BLaER1 treated with 17β-estradiol and CSF1 and Interleukin-3, amounts not matched to agents 10 nM and 100 nM (cell line): ENCODE data around the gene BSN.

Experiments used
- H3K27ac ChIP-seq, 11 experiments: shearing (Covaris generic); formaldehyde crosslinking; 2 replicates each; pipeline ENCODE4 v1.8.1; 2022
- H3K27me3 ChIP-seq, 11 experiments: shearing (Covaris generic); formaldehyde crosslinking; 2 replicates each; pipeline ENCODE4 v1.8.1; 2022
- H3K36me3 ChIP-seq, 11 experiments: shearing (Covaris generic); formaldehyde crosslinking; 2 replicates each; pipeline ENCODE4 v1.8.1; 2022
- H3K4me1 ChIP-seq, 10 experiments: shearing (Covaris generic); formaldehyde crosslinking; 2 replicates each; pipeline ENCODE4 v1.8.1; 2022
- H3K4me2 ChIP-seq, 11 experiments: shearing (Covaris generic); formaldehyde crosslinking; 2 replicates each; pipeline ENCODE4 v1.8.1; 2022
- H3K4me3 ChIP-seq, 10 experiments: shearing (Covaris generic); formaldehyde crosslinking; 2 replicates each; pipeline ENCODE4 v1.8.1; 2022
- H3K9ac ChIP-seq, 11 experiments: shearing (Covaris generic); formaldehyde crosslinking; 2 replicates each; pipeline ENCODE4 v1.8.1; 2022
- H3K9me3 ChIP-seq, 11 experiments: shearing (Covaris generic); formaldehyde crosslinking; replicated peaks in 1 of 11; 2 replicates each; pipeline ENCODE4 v1.8.1; 2022
- H4K20me1 ChIP-seq, 11 experiments: shearing (Covaris generic); formaldehyde crosslinking; 2 replicates each; pipeline ENCODE4 v1.8.1; 2022
- Cebpa-rat ChIP-seq, 11 experiments: shearing (Covaris generic); IDR thresholded peaks; 2 replicates each; pipeline ENCODE4 v1.8.1; 2022

BSN gene

GRCh38 chr3:49673121-49673714 lies 118.9 kb downstream of the BSN start:
- peak overlapping the region; percentile 65 to 96 (median 87) for H3K9ac ChIP-seq
- no peak for TF ChIP-seq Cebpa-rat (IDR thresholded peaks at IDR 0.05)

GRCh38 chr3:49673715-49674496 lies 119.6 kb downstream of the BSN start, which contains the start of gene APEH:
Gene APEH (plus strand): TSS chr3:49674351. CDS start chr3:49674402, 51 bp downstream.
- H4K20me1 ChIP-seq = peaks cover 0 to 67% (median 24%) of the 10 kb centered on the region in 11 experiments; a peak in 16 of 22 replicates
- peaks cover 27 to 60% (median 40%) of the 10 kb centered on the region in 10 experiments for H3K4me1 ChIP-seq
- H3K9ac ChIP-seq = peak within 1 kb of the TSS; percentile 80 to 96 (median 87)

More at GRCh38 chr3:49673121-49673714, 118.9 kb downstream of the BSN start:
- H3K4me3 ChIP-seq = peak overlapping the region; percentile 78 to 97 (median 84)
- H3K27ac ChIP-seq = peak overlapping the region; percentile 87 to 97 (median 93)
- H3K4me2 ChIP-seq = peak overlapping the region; percentile 90 to 99 (median 96)
- peaks cover 27 to 65% (median 41%) of the 10 kb centered on the region in 10 experiments for H3K4me1 ChIP-seq
- H3K9me3 ChIP-seq = 0 out of 22 replicates have a peak, but pooled peaks cover 0 to 4% (median 0%) of the 10 kb centered on the region in 11 experiments
- H4K20me1 ChIP-seq = peaks cover 0 to 62% (median 24%) of the 10 kb centered on the region in 11 experiments; a peak in 16 of 22 replicates
- H3K36me3 ChIP-seq = peaks cover 25 to 30% (median 27%) of the 10 kb centered on the region in 11 experiments
- H3K27me3 ChIP-seq = no peaks in the 10 kb centered on the region

GRCh38 chr3:49674497-49674983 lies 120.3 kb downstream of the BSN start:
- H3K27ac ChIP-seq = peak overlapping the region; percentile 87 to 97 (median 93)
- peak overlapping the region; percentile 78 to 97 (median 84) for H3K4me3 ChIP-seq
- peak overlapping the region; percentile 90 to 99 (median 96) for H3K4me2 ChIP-seq
- H3K9me3 ChIP-seq = 0 out of 22 replicates have a peak, but pooled peaks cover 0 to 4% (median 0%) of the 10 kb centered on the region in 11 experiments
- peaks cover 27 to 53% (median 38%) of the 10 kb centered on the region in 10 experiments for H3K4me1 ChIP-seq
- H3K9ac ChIP-seq = peak overlapping the region; percentile 80 to 96 (median 87)
- H3K27me3 ChIP-seq = no peaks in the 10 kb centered on the region
- peaks cover 0 to 67% (median 24%) of the 10 kb centered on the region in 11 experiments; a peak in 15 of 22 replicates for H4K20me1 ChIP-seq
- peaks cover 38 to 43% (median 41%) of the 10 kb centered on the region in 11 experiments for H3K36me3 ChIP-seq
- TF ChIP-seq Cebpa-rat (IDR thresholded peaks at IDR 0.05) = no peak

More at GRCh38 chr3:49673715-49674496, 119.6 kb downstream of the BSN start, which contains the start of gene APEH:
- TF ChIP-seq Cebpa-rat (IDR thresholded peaks at IDR 0.05) = no peak
- H3K4me3 ChIP-seq = peak within 1 kb of the TSS; percentile 78 to 97 (median 84)
- peak within 1 kb of the TSS; percentile 90 to 99 (median 96) for H3K4me2 ChIP-seq
- H3K27ac ChIP-seq = peak within 1 kb of the TSS; percentile 87 to 97 (median 93)
- no peaks in the 10 kb centered on the region for H3K27me3 ChIP-seq
- 0 out of 22 replicates have a peak, but pooled peaks cover 0 to 4% (median 0%) of the 10 kb centered on the region in 11 experiments for H3K9me3 ChIP-seq
- H3K36me3 ChIP-seq = peaks cover 32 to 37% (median 34%) of the 10 kb centered on the region in 11 experiments

GRCh38 chr3:49675912-49676311 lies 121.6 kb downstream of the BSN start:
- H3K27ac ChIP-seq = no peak overlapping the region; a peak in 2 of 22 replicates
- peaks cover 27 to 48% (median 38%) of the 10 kb centered on the region in 10 experiments for H3K4me1 ChIP-seq
- no peaks in the 10 kb centered on the region for H3K27me3 ChIP-seq
- 0 out of 22 replicates have a peak, but pooled peaks cover 0 to 4% (median 0%) of the 10 kb centered on the region in 11 experiments for H3K9me3 ChIP-seq
- peaks cover 0 to 70% (median 28%) of the 10 kb centered on the region in 11 experiments; a peak in 15 of 22 replicates for H4K20me1 ChIP-seq
- TF ChIP-seq Cebpa-rat (IDR thresholded peaks at IDR 0.05) = no peak
- peak overlapping the region in 9 of 11 experiments; percentile 80 to 96 (median 87); a peak in 14 of 22 replicates for H3K9ac ChIP-seq
- peak overlapping the region; percentile 90 to 99 (median 96); a peak in 19 of 22 replicates for H3K4me2 ChIP-seq
- peaks cover 52 to 57% (median 54%) of the 10 kb centered on the region in 11 experiments for H3K36me3 ChIP-seq
- peak overlapping the region in 3 of 10 experiments; percentile 79 to 86 (median 80); a peak in 1 of 20 replicates for H3K4me3 ChIP-seq

GRCh38 chr3:49680493-49681231 lies 126.4 kb downstream of the BSN start:
- Histone ChIP-seq H3K36me3 (peaks cover 82 to 99% (median 89%) of the 10 kb centered on the region in 11 experiments), H3K27ac (no peak overlapping the region)

GRCh38 chr3:49681232-49681522 lies 126.9 kb downstream of the BSN start:
- H3K4me1 ChIP-seq = peaks cover 0 to 14% (median 5%) of the 10 kb centered on the region in 10 experiments; a peak in 13 of 20 replicates
- H3K27ac ChIP-seq = no peak overlapping the region
- H3K9ac ChIP-seq = no peak overlapping the region; a peak in 1 of 22 replicates
- H4K20me1 ChIP-seq = peaks cover 0 to 80% (median 27%) of the 10 kb centered on the region in 11 experiments; a peak in 16 of 22 replicates
- no peak overlapping the region for H3K4me3 ChIP-seq
- H3K36me3 ChIP-seq = peaks cover 77 to 94% (median 84%) of the 10 kb centered on the region in 11 experiments
- TF ChIP-seq Cebpa-rat (IDR thresholded peaks at IDR 0.05) = no peak
- H3K9me3 ChIP-seq = peaks cover 0 to 9% (median under 1%) of the 10 kb centered on the region in 11 experiments; a peak in 8 of 22 replicates
- no peak overlapping the region for H3K4me2 ChIP-seq
- no peaks in the 10 kb centered on the region for H3K27me3 ChIP-seq

More at GRCh38 chr3:49680493-49681231, 126.4 kb downstream of the BSN start:
- no peak for TF ChIP-seq Cebpa-rat (IDR thresholded peaks at IDR 0.05)
- H3K4me2 ChIP-seq = no peak overlapping the region
- H3K4me1 ChIP-seq = peaks cover 4 to 19% (median 10%) of the 10 kb centered on the region in 10 experiments
- H3K4me3 ChIP-seq = no peak overlapping the region
- peak overlapping the region in 2 of 11 experiments; percentile 3 to 31; a peak in 2 of 22 replicates for H3K9ac ChIP-seq
- H3K9me3 ChIP-seq = peaks cover 0 to 4% (median 0%) of the 10 kb centered on the region in 11 experiments; a peak in 3 of 22 replicates
- H3K27me3 ChIP-seq = no peaks in the 10 kb centered on the region
- peaks cover 0 to 85% (median 31%) of the 10 kb centered on the region in 11 experiments; a peak in 16 of 22 replicates for H4K20me1 ChIP-seq

- Histone ChIP-seq H3K4me3 (no peak overlapping the region), H3K9ac (no peak overlapping the region; a peak in 1 of 22 replicates), H3K4me2 (no peak overlapping the region), H3K9me3 (peaks cover 0 to 12% (median 4%) of the 10 kb centered on the region in 11 experiments; a peak in 8 of 22 replicates), H3K27me3 (no peaks in the 10 kb centered on the region), H3K27ac (no peak overlapping the region), H3K36me3 (peaks cover 73 to 90% (median 80%) of the 10 kb centered on the region in 11 experiments), H4K20me1 (peaks cover 0 to 76% (median 25%) of the 10 kb centered on the region in 11 experiments; a peak in 16 of 22 replicates), H3K4me1 (peaks cover 0 to 10% (median 1%) of the 10 kb centered on the region in 10 experiments; a peak in 7 of 20 replicates)
- TF ChIP-seq Cebpa-rat (IDR thresholded peaks at IDR 0.05) = no peak
These were observed 127.3 kb downstream of the BSN start for GRCh38 chr3:49681543-49681942.
